HG03565 (cell line): Measurements from ENCODE around the gene SPACA4.
"Not testable (repeated sequence)": the region's sequence is repeated elsewhere in the genome, so short reads cannot be mapped to it uniquely, and the experiment has no call there.

Source experiments
- ATAC-seq: cut with Tn5 transposase; IDR thresholded peaks from one replicate; pipeline ENCODE4 v1.9.1; 2021; ENCODE audit warnings: mild to moderate bottlenecking, moderate library complexity; ENCODE audit not compliant: unreplicated experiment

The SPACA4 gene

GRCh38 chr19:48606463-48607358, at the start of gene SPACA4:
TSS of gene SPACA4 (plus strand) at chr19:48606742. CDS start at chr19:48606979, 237 bp downstream.
- ATAC-seq = no peak

GRCh38 chr19:48556825-48557224, 49.7 kb upstream of the SPACA4 start:
- ATAC-seq = no peak

- no peak for ATAC-seq
Measured at GRCh38 chr19:48558018-48558684, 48.4 kb upstream of the SPACA4 start.

GRCh38 chr19:48560095-48560530, 46.4 kb upstream of the SPACA4 start:
- ATAC-seq = no peak

- no peak for ATAC-seq
Measured at GRCh38 chr19:48561412-48561811, 45.1 kb upstream of the SPACA4 start.

- ATAC-seq = no peak
Measured at GRCh38 chr19:48565090-48565489, 41.5 kb upstream of the SPACA4 start.

GRCh38 chr19:48568345-48568886, 38.1 kb upstream of the SPACA4 start:
- no peak for ATAC-seq

- ATAC-seq = no peak
Measured at GRCh38 chr19:48569814-48570213, 36.7 kb upstream of the SPACA4 start.

GRCh38 chr19:48571378-48572162, 35.0 kb upstream of the SPACA4 start:
- no peak for ATAC-seq

GRCh38 chr19:48573163-48573505, 33.4 kb upstream of the SPACA4 start:
- ATAC-seq = no peak

- ATAC-seq = no peak
Measured at GRCh38 chr19:48575931-48576622, 30.5 kb upstream of the SPACA4 start.

- not testable (repeated sequence) for ATAC-seq
Measured at GRCh38 chr19:48577908-48578307, 28.6 kb upstream of the SPACA4 start.

GRCh38 chr19:48578891-48579290, 27.7 kb upstream of the SPACA4 start:
- no peak for ATAC-seq

GRCh38 chr19:48582168-48582567, 24.4 kb upstream of the SPACA4 start:
- no peak for ATAC-seq

- ATAC-seq = no peak
Measured at GRCh38 chr19:48587387-48587786, 19.2 kb upstream of the SPACA4 start.

- peak; percentile 49 for ATAC-seq
Measured at GRCh38 chr19:48588670-48589401, 17.7 kb upstream of the SPACA4 start.

- no peak for ATAC-seq
Measured at GRCh38 chr19:48591021-48591420, 15.5 kb upstream of the SPACA4 start.

GRCh38 chr19:48595171-48595570, 11.4 kb upstream of the SPACA4 start:
- ATAC-seq = no peak

- no peak for ATAC-seq
Measured at GRCh38 chr19:48595833-48596232, 10.7 kb upstream of the SPACA4 start.

- no peak for ATAC-seq
Measured at GRCh38 chr19:48596237-48596636, 10.3 kb upstream of the SPACA4 start.
